Stimulated activated CD4-positive, alpha-beta T cell treated with anti-CD3 and anti-CD28 coated beads, Interleukin-1b, Interleukin-23, amount 100 ng/mL, for 48 hours (primary cell): ENCODE results near the gene THADA.
A peak's percentile ranks its signal among the peaks of the same experiment; 100 is the strongest.
"Not testable (repeated sequence)": the region's sequence is repeated elsewhere in the genome, so short reads cannot be mapped to it uniquely, and the experiment has no call there.

Source experiments
- DNase-seq: peaks from one replicate; pipeline ENCODE4 v3.0.0-alpha.2; 2020

THADA gene

GRCh38 chr2:43604674-43605073 lies 8.8 kb upstream of the THADA start:
- no peak for DNase-seq

GRCh38 chr2:43600596-43600995 lies 4.8 kb upstream of the THADA start:
- not testable (repeated sequence) for DNase-seq

- no peak for DNase-seq
These were observed 963 bp downstream of the THADA start for GRCh38 chr2:43594875-43595274.

GRCh38 chr2:43593254-43593653 lies 2.6 kb downstream of the THADA start:
- no peak for DNase-seq

GRCh38 chr2:43592443-43592842 lies 3.4 kb downstream of the THADA start:
- DNase-seq: no peak

GRCh38 chr2:43585708-43586107 lies 10.1 kb downstream of the THADA start:
- DNase-seq: no peak

- no peak for DNase-seq
These were observed 16.4 kb downstream of the THADA start for GRCh38 chr2:43579275-43579981.

- no peak for DNase-seq
These were observed 18.6 kb downstream of the THADA start for GRCh38 chr2:43576981-43577892.

- no peak for DNase-seq
These were observed 23.6 kb downstream of the THADA start for GRCh38 chr2:43572244-43572643.

GRCh38 chr2:43569921-43570320 lies 25.9 kb downstream of the THADA start:
- no peak for DNase-seq

- no peak for DNase-seq
These were observed 27.6 kb downstream of the THADA start for GRCh38 chr2:43568228-43568627.

- no peak for DNase-seq
These were observed 29.4 kb downstream of the THADA start for GRCh38 chr2:43566461-43566729.

GRCh38 chr2:43563679-43564078 lies 32.2 kb downstream of the THADA start:
- no peak for DNase-seq

GRCh38 chr2:43560231-43560547 lies 35.6 kb downstream of the THADA start:
- no peak for DNase-seq

- DNase-seq: peak; percentile 9
These were observed 36.2 kb downstream of the THADA start for GRCh38 chr2:43559391-43560230.

- DNase-seq: no peak
These were observed 38.6 kb downstream of the THADA start for GRCh38 chr2:43557196-43557595.

- no peak for DNase-seq
These were observed 39.6 kb downstream of the THADA start for GRCh38 chr2:43556256-43556655.

GRCh38 chr2:43553341-43553855 lies 42.4 kb downstream of the THADA start:
- no peak for DNase-seq

- DNase-seq: no peak
These were observed 43.8 kb downstream of the THADA start for GRCh38 chr2:43551990-43552389.

GRCh38 chr2:43548381-43548780 lies 47.5 kb downstream of the THADA start:
- not testable (repeated sequence) for DNase-seq

GRCh38 chr2:43542285-43542933 lies 53.4 kb downstream of the THADA start:
- no peak for DNase-seq

GRCh38 chr2:43541165-43541564 lies 54.7 kb downstream of the THADA start:
- no peak for DNase-seq
